Neural cell (in vitro differentiated cells): ENCODE measurements around the gene CLDN15. TPM values are rescaled to one million over a fixed set of nuclear protein-coding genes. Genes with fewer than 3 reads are reported as not detected.

Source experiments
- H2AFZ ChIP-seq: fragments of 200-600, 300-800 bp; sonication (generic), shearing (Covaris generic); 2 replicates; pipeline ENCODE4 v1.6.0; 2014; ENCODE audit warnings: low read depth, mild to moderate bottlenecking, antibody characterized with exemption, low read length, moderate library complexity
- H3F3A ChIP-seq: fragments of 200-600 bp; shearing (Covaris generic); 2 replicates; pipeline ENCODE4 v1.6.1; 2016; ENCODE audit warnings: mild to moderate bottlenecking, moderate library complexity, mixed read lengths, antibody characterized with exemption, low read length; ENCODE audit not compliant: insufficient read depth, poor library complexity, severe bottlenecking
- H3K27ac ChIP-seq: fragments of 200-600, 300-800 bp; sonication (generic), shearing (Covaris generic); 2 replicates; pipeline ENCODE4 v1.5.1; 2014; ENCODE audit warnings: mild to moderate bottlenecking, low read length, moderate library complexity
- H3K27me3 ChIP-seq: fragments of 300-800, 200-600 bp; sonication (generic), shearing (Covaris generic); 2 replicates; pipeline ENCODE4 v1.6.0; 2014; ENCODE audit warnings: mild to moderate bottlenecking, low read depth, low read length, moderate library complexity; ENCODE audit not compliant: insufficient read depth
- H3K36me3 ChIP-seq: fragments of 300-800, 200-600 bp; sonication (generic), shearing (Covaris generic); 2 replicates; pipeline ENCODE4 v1.5.1; 2014; ENCODE audit warnings: mild to moderate bottlenecking, antibody characterized with exemption, low read length, moderate library complexity; ENCODE audit not compliant: insufficient read depth
- H3K4me2 ChIP-seq: fragments of 300-800, 200-600 bp; sonication (generic), shearing (Covaris generic); 2 replicates; pipeline ENCODE4 v1.6.0; 2014; ENCODE audit warnings: mild to moderate bottlenecking, low read length
- H3K4me3 ChIP-seq: fragments of 300-800, 200-600 bp; sonication (generic), shearing (Covaris generic); 2 replicates; pipeline ENCODE4 v1.5.1; 2014; ENCODE audit warnings: mild to moderate bottlenecking, low read length, moderate library complexity
- H3K79me2 ChIP-seq: fragments of 200-600 bp; shearing (Covaris generic); replicated peaks from 2 replicates; pipeline ENCODE4 v1.6.0; 2014; ENCODE audit warnings: mild to moderate bottlenecking, low read length, moderate library complexity; ENCODE audit not compliant: insufficient read depth
- H3K9ac ChIP-seq: fragments of 300-800, 200-600 bp; sonication (generic), shearing (Covaris generic); 2 replicates; pipeline ENCODE4 v1.6.1; 2016; ENCODE audit warnings: mild to moderate bottlenecking, low read length, mixed read lengths
- H3K9me2 ChIP-seq: fragments of 200-600 bp; shearing (Covaris generic); 2 replicates; pipeline ENCODE4 v1.6.1; 2016; ENCODE audit warnings: mild to moderate bottlenecking, low read length, mixed read lengths; ENCODE audit not compliant: insufficient read depth
- H3K9me3 ChIP-seq: fragments of 200-600, 300-800 bp; sonication (generic), shearing (Covaris generic); 2 replicates; pipeline ENCODE4 v1.6.1; 2016; ENCODE audit warnings: mild to moderate bottlenecking, mixed run types, low read length, moderate library complexity, mixed read lengths
- H4K20me1 ChIP-seq: fragments of 200-600 bp; shearing (Covaris generic); 2 replicates; pipeline ENCODE4 v1.6.1; 2016; ENCODE audit warnings: mild to moderate bottlenecking, mixed run types; ENCODE audit not compliant: insufficient read depth
- CTCF ChIP-seq: fragments of 450-650 bp; IDR thresholded peaks from 2 replicates; pipeline ENCODE4 v1.5.1; 2014; ENCODE audit warnings: antibody characterized with exemption, mild to moderate bottlenecking, moderate library complexity; ENCODE audit not compliant: poor library complexity, severe bottlenecking
- EP300 ChIP-seq: fragments of 450-650 bp; conservative IDR thresholded peaks from 2 replicates; pipeline ENCODE4 v1.6.1; 2014; ENCODE audit warnings: antibody characterized with exemption, mild to moderate bottlenecking, moderate library complexity; ENCODE audit not compliant: poor library complexity, severe bottlenecking
- EZH2 ChIP-seq: fragments of 200-600, 300-800 bp; shearing (Covaris generic), sonication (generic); IDR thresholded peaks from 2 replicates; pipeline ENCODE4 v1.6.1; 2014; ENCODE audit warnings: antibody characterized with exemption, low read length, borderline replicate concordance, mild to moderate bottlenecking; ENCODE audit not compliant: insufficient read depth, poor library complexity, severe bottlenecking
- MXI1 ChIP-seq: fragments of 450-650 bp; conservative IDR thresholded peaks from 2 replicates; pipeline ENCODE4 v1.6.1; 2014; ENCODE audit warnings: antibody characterized with exemption, mild to moderate bottlenecking; ENCODE audit not compliant: poor library complexity, severe bottlenecking
- POLR2AphosphoS5 ChIP-seq: IDR thresholded peaks from 2 replicates; pipeline ENCODE4 v1.6.1; 2012
- RAD21 ChIP-seq: fragments of 450-650 bp; conservative IDR thresholded peaks from 2 replicates; pipeline ENCODE4 v1.6.1; 2014; ENCODE audit warnings: antibody characterized with exemption, mild to moderate bottlenecking, moderate library complexity
- REST ChIP-seq: IDR thresholded peaks from 2 replicates; pipeline ENCODE4 v1.6.1; 2012; ENCODE audit warnings: borderline replicate concordance
- SMC3 ChIP-seq: fragments of 450-650 bp; conservative IDR thresholded peaks from 2 replicates; pipeline ENCODE4 v1.6.1; 2014; ENCODE audit warnings: antibody characterized with exemption, mild to moderate bottlenecking, moderate library complexity; ENCODE audit not compliant: poor library complexity
- TAF1 ChIP-seq: IDR thresholded peaks from 2 replicates; pipeline ENCODE4 v1.6.1; 2012; ENCODE audit warnings: low read depth
- polyA plus RNA-seq: library from polyadenylated mRNA; depleted of rRNA; stranded (reverse); fragments of >200 nt; gene quantifications from 2 replicates; pipeline ENCODE4 v1.2.3, GENCODE V29; 2014

Gene CLDN15
- polyA plus RNA-seq, 1 donor from 2014 or later, result 10.9 TPM

GRCh38 chr7:101226721-101227120, 10.9 kb downstream of the CLDN15 start:
- Histone ChIP-seq H3K79me2 (no peaks in the 10 kb centered on the region), H3K9me3 (no peaks in the 10 kb centered on the region), H3K9me2 (no peaks in the 10 kb centered on the region), H2AFZ (no peak overlapping the region), H3F3A (no peaks in the 10 kb centered on the region), H3K36me3 (no peaks in the 10 kb centered on the region), H3K9ac (no peak overlapping the region), H3K27me3 (no peaks in the 10 kb centered on the region), H4K20me1 (no peaks in the 10 kb centered on the region), H3K4me2 (no peak overlapping the region), H3K4me3 (no peak overlapping the region), H3K27ac (no peak overlapping the region)
- no peak for TF ChIP-seq REST
- TF ChIP-seq RAD21, result no peak
- TF ChIP-seq EZH2, result no peak
- no peak for TF ChIP-seq MXI1
- no peak for TF ChIP-seq CTCF
- TF ChIP-seq POLR2AphosphoS5, result no peak

- H3K79me2 ChIP-seq, result no peaks in the 10 kb centered on the region
- H3K27me3 ChIP-seq, result no peaks in the 10 kb centered on the region
- H3F3A ChIP-seq, result no peaks in the 10 kb centered on the region
- H2AFZ ChIP-seq, result no peak overlapping the region
- no peak overlapping the region for H3K27ac ChIP-seq
- no peaks in the 10 kb centered on the region for H3K9me3 ChIP-seq
- H3K4me2 ChIP-seq, result no peak overlapping the region
- no peaks in the 10 kb centered on the region for H3K9me2 ChIP-seq
- no peaks in the 10 kb centered on the region for H3K36me3 ChIP-seq
- no peaks in the 10 kb centered on the region for H4K20me1 ChIP-seq
- H3K4me3 ChIP-seq, result no peak overlapping the region
- TF ChIP-seq EP300, result no peak
- no peak for TF ChIP-seq POLR2AphosphoS5
- TF ChIP-seq MXI1, result no peak
- TF ChIP-seq RAD21, result no peak
- no peak for TF ChIP-seq CTCF
- TF ChIP-seq TAF1, result no peak
- TF ChIP-seq SMC3, result no peak
- no peak for TF ChIP-seq EZH2
- TF ChIP-seq REST, result no peak
- no peak overlapping the region for H3K9ac ChIP-seq
Observed at GRCh38 chr7:101225650-101226049, 12.0 kb downstream of the CLDN15 start.
